ENCODE measurements around the gene RTP5.
"Not testable (repeated sequence)": the region's sequence is repeated elsewhere in the genome, so short reads cannot be mapped to it uniquely, and the experiment has no call there.

The RTP5 gene

DNA sequence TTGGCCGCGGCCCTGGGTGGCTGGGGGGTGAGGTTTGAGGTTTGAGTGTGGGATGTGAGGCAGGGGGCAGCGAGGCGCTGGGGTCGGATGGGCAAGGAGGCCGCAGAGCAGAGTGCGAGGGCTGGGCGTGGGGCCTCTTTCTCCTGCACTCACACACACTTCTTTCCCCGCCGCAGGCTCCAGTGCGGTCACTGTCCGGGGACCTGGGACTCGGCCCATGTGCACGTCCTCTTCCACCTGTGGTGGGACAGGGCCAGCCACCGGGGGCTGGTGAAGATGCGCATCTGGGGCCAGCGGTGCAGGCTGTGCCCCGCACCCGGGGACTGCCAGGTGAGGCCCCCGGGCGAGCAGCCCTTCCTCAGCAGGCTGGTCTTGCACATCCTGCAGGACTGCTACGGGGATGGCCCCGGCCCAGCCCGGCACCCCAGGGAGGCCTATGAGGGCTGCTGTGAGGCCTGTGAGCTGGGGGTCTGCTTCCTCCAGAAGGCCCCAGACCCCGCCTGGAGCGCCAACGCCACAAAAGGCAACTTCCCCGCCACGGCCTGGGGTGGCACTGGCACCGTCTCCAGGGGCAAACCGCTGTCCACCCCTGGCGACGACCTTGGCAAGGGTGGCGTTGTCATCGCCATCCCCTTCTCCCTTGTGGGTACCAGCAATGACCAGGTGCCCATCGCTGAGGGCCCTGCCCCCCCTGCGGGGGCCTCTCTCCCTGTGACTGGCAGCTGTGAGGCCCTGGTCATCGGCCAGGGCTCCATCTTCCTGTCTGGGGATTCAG is 2.2 kb downstream of the RTP5 start:
- no peak for FAIRE-seq

DNA sequence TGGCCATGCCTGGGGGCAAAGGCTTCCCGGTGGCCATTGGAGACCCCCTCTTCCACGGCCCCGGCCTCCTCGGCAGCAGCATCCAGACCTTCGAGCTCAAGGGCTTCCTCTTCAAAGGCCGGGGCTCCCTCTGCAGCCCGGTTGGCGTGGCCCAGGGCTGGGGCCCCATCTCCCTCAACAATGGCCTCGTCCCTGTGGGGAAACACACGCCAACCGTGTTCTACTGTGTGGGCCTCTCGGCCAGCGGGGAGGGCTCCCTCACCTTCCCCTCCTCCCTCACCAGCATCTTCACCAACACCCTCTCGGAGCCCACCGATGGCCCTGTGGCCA is 2.7 kb downstream of the RTP5 start:
- no peak for FAIRE-seq

DNA sequence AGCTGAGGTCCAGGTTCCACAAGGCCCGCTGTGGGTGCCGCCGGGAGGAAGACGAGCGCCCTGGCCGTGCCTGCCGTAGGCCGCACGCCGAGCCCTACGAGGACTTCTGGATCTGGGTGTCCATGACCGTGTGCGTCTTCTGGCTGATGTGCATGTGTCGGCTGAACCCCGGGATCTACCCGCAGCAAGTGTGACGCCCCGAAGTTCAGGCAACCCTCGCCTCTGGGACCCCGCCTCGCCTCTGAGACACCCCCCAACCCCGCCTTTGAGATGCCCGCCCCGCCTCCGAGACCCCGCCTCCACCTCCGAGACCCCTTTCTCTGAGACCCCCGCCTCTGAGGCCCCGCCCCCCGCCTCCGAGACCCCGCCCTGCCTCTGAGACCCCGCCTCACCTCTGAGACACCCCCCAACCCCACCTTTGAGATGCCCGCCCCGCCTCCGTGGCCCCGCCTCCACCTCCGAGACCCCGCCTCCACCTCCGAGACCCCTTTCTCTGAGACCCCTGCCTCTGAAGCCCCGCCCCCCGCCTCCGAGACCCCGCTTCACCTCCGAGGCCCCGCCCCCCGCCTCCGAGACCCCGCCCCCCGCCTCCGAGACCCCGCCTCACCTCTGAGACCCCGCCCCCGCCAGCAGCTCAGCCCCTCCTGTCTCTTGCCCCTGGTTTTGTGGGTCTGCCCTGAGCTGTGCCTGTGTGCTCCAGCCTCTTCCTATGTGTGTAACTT is 3.7 kb downstream of the RTP5 start:
- no peak for FAIRE-seq

DNA sequence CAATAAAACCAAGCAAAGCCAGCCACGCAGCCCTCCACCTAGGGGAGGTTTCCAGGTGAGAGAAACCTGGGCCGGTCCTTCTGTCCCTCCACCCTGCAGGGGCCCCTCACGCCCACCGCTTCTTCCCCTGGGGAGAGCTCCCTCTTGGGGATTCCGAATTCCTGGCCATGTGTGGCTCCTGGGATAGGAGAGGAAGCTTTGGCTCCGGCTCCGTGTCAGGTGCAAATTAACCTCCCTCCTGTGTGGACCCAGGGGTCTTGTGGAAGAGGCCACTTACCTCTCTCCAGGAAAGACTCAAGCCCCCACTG is 4.2 kb downstream of the RTP5 start:
- FAIRE-seq: no peak

DNA sequence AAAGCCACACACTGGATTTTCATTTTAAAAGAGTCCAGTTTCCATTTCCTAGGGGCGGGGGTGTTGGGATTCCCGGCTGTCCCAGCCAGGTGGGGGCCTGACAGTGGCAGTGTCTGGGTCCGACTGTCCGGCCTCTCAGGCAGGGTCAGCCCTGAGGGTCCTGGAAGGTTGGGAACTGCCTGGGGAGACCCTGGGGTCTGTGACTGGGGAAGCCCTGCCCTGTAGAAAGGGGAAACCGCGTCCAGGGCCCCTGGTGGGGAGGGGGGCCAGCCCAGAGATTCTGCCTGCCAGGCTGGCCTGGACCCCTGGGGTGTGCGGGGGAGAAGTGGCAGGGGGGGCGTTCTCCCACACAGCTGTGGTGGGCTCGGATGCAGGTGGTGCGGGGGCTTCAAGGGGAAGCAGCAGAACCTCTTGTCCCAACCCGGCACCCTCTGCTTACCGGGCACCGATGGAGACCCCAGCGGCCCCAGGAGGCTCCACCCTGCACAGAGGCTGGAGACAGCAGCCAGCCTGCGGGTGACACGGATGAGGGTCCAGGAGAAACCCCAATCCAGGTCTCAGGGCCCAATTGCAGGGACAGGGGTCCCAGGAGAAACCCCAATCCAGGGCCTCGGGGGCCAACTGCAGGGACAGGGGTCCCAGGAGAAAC is 4.9 kb downstream of the RTP5 start:
- FAIRE-seq: no peak

DNA sequence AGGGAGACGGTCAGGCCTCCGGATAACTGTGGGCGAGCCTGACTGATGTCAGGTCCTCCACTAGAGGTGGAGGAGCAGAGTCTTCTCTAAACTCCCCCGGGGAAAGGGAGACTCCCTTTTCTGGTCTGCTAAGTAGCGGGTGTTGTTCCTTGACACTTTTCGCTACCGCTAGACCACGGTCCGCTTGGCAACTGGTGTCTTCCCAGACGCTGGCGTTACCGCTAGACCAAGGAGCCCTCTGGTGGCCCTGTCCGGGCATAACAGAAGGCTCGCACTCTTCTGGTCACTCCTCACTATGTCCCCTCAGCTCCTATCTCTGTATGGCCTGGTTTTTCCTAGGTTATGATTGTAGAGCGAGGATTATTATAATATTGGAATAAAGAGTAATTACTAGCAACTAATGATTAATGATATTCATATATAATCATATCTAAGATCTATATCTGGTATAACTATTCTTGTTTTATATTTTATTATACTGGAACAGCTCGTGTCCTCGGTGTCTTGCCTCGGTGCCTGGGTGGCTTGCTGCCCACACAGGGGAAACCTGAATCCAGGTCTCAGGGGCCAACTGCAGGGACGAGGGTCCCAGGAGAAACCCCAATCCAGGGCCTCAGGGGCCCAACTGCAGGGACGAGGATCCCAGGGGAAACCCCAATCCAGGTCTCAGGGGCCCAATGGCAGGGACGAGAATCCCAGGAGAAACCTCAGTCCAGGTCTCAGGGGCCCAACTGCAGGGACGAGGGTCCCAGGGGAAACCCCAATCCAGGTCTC is 6.4 kb downstream of the RTP5 start:
- FAIRE-seq: not testable (repeated sequence)

DNA sequence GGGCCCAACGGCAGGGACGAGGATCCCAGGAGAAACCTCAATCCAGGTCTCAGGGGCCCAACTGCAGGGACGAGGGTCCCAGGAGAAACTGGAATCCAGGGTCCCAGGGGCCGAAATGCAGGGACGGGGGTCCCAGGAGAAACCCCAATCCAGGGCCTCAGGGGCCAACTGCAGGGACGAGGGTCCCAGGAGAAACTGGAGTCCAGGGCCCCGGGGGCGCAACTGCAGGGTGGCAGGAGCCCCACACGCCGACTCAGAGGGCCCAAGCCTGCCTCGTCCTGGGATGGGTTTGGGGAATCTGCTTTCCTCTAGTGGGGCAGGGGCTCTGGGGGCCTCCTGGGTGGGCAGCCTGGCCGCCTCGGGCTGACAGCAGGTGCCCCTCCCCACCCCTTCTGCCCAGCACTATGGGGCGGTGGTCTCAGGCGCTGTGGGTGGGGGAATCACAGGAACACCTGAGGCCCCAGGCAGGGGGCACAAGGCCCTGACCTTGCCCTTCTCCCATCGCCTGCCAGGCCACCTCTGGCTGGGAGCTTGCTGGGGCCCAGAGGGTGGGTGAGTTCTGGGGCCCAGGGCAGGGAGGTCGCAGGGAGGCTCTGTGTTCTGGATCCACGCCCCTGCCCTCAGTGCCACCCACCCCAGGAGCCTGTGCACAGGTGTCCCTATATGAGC is 7.1 kb downstream of the RTP5 start:
- no peak for FAIRE-seq

DNA sequence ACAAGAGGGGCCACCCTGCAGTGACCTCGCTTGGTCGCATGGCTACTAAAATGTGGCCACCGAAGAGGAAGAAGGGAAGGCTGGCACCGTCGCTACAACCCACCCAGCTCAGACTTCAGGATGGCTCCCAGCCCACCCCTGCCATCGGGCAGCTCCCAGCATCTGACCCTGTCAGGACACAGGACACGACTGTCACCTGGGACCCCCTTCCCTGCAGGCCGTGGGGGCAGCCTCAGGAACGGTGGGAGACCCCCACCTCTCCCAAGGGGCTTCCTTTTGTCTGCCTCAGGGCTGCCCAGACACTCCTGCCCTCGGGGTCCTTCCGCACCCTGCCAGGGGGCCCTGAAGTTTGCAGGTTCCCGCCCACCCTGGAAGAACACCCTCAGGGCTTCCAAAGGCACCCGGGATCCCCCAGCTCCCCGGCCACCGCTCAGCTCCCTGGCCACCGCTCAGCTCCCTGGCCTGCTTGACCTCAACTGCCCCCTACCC is 7.7 kb downstream of the RTP5 start:
- FAIRE-seq: no peak

DNA sequence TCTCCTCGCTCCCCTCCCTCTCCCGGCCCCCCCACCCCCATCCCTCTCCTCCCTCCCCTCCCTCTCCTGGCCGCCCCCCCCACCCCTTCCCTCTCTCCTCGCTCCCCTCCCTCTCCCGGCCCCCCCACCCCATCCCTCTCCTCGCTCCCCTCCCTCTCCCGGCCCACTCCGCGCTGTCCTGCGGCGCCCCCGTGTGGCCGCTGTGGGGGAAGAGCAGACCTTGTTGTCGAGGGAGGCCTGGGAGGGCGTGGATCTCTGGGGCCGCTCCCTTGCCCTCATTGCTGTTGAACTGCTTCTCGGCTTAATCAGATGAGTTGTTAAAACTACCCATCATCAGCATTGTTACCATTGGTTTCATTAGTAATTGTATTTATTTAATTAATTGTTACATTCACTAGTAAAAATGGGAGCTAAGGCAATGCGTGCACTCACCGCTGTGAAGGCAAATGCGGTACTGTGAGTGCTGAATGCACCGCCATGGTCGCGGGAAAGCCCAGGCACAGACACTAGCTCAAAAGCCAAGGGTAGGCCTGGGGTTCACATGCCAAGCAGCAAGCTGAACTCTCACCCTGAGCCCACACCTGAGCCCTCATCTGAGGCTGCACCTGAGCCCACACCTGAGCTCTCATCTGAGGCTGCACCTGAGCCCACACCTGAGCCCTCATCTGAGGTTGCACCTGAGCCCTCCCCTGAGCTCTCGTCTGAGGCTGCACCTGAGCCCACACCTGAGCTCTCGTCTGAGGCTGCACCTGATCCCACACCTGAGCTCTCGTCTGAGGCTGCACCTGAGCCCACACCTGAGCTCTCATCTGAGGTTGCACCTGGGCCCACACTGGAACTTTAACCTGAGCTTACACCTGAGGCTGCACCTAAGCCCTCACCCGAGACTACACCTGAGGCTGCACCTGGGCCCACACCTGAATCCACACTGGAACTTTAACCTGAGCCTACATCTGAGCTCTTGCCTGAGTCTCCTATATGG is 8.8 kb downstream of the RTP5 start:
- FAIRE-seq: no peak

DNA sequence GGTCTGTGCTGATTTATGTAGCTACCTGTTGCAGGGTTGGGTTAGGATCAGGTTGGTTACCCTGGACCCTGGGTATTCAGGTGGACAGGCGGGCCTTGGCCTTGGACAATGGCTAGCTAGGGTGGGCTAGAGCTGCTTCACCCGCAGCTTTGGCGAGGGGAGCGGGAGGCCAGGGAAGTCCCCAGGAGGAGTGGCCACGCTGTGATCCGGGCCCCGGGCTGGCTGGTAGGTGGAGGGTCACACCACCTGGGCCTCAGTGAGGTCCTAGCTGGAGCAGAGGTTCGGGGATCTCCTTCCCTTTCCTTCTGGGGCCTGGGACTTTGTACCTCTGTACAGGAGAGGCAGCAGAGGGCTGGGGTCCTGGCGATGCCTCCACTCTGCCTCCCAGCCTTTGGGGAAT is 9.8 kb downstream of the RTP5 start:
- no peak for FAIRE-seq

DNA sequence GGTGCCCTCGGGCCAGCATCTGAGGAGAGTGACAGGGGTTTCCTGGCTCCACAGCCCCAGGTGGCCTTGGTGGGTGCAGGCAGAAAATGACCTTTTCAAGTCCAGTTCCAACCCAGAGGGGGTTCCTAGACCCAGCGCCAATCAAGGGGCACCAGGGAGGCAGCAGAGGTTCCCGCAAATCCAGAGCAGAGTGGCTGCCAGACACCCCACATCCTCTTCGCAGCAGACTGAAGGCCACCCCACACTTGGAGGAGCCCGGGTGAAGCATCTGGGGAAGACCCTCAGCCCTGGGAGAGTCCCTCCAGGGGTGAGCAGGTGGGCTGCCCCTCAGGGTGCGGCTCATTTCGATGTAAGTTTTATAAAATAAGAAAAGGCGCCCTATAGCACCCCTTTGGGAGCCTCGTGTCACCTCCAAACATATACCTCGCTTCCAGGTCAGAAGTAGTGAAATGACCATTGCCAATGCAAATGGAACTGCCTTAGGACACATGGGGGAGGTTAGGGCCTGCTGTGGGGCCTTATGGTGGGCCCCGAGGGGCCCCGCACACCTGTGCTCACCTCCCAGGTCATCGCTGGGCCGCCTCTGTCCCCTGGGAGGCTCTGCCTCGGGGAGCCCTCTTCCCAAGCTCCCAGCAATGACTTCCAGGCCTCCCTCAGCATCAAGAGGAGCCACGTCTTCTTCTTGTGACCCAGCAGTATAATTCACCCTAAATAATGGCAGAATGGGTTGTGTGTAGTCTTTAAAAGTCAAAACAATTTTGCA is 11.0 kb downstream of the RTP5 start:
- FAIRE-seq: no peak

DNA sequence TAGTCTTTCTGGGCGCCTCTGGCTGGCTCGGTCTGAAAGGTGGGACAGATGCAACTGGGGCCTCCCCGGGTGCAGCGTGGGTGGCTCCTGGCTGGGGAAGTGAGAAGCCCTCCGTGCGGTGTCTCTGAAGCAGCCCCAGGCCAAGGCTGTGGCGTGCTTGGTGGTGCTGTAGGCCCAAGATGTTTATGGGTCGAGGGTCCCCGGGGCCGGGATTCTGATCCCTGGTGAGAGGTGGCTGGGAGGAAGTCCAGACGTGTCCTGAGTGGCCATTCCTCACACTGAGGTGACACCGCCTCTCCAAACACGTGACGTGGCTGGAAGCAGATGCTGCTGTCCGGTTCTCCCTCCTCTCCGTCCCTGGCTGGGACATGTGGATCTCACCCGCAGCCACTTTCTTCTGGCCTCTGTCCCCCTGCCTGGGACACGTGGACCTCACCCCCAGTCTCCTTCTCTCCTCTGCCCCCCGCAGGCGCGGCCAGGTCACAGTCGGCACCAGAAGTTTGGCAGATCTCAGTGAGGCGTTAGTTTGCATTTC is 12.6 kb downstream of the RTP5 start:
- no peak for FAIRE-seq

DNA sequence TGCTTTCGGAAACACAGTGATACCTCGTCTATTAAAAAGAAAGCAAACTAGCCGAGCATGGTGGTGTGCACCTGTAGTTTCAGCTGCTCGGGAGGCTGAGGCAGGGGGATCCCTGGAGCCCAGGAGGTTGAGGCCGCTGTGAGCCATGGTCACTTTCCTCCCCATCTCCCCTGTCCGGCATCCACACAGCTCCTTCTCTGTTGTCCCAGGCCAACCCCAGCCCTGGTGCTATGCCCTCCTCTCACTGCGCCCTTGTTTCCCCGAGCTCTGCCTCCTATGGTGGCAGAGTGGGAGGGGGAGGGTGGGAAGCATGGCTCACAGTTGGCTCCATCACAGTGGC is 15.4 kb downstream of the RTP5 start:
- FAIRE-seq: no peak

DNA sequence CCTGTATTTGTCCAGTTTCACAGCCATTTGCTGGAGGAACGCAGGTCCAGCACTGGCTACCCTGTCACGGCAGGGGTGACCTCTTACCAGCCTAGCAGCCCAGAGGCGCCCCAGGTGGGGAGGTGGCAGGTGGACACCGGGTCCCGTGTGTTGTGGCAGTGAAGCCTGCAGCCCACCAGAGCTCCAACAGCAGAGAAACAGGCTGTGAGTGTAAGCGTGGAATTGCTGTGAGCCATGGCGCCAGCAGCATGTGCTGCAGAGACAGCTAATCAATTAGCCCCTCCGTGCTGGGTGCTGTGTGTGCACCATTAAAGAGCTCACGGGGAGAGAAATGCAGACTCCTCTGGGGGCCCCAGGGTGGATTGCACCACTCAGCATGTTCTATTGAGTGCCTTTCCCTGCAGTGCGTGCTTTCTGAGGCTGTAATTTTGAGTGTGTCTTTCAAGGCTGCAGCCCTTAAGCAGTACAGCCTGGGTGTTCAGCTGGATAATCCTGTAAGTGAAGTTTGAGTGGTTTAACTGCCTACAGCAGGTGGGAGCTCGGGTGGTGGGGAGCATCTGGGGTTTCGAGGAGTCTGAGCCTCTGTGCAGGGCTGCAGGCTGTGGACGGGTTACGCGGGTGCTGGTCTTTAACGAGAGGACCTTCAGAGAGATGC is 15.9 kb downstream of the RTP5 start:
- FAIRE-seq: no peak

DNA sequence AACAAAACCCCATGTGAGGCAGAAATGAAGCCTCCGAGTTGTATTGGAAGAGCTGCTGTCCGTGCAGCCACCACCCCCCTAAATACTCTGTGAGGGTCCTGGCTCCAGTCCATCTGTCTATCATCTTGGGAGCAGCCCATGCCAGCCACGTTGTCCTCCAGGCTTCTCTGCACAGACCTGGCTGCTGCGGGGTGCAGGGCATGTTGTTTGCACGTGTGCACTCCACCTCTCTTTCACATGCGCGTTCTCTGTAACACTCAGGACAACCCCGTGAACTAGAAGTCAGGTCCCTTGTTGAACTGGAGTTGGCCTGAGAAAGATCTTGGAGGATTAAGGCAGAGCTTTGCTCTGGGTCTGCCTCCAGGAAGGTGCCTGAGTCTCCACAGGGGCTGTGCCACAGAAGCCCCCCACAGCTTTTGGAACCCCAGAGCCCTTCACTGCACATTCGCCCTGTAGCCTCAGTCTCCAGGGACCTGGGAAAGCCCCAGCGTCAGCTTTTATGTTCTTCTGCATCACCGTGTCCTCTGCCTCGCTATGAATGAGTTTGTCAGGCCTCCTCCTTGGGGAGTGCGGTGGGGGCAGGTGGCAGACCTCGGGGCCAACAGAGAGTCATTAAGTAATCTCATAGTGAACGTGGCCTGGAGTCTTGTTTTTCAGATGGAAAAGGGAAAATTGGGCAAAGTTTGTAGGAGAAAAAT is 16.6 kb downstream of the RTP5 start:
- no peak for FAIRE-seq

DNA sequence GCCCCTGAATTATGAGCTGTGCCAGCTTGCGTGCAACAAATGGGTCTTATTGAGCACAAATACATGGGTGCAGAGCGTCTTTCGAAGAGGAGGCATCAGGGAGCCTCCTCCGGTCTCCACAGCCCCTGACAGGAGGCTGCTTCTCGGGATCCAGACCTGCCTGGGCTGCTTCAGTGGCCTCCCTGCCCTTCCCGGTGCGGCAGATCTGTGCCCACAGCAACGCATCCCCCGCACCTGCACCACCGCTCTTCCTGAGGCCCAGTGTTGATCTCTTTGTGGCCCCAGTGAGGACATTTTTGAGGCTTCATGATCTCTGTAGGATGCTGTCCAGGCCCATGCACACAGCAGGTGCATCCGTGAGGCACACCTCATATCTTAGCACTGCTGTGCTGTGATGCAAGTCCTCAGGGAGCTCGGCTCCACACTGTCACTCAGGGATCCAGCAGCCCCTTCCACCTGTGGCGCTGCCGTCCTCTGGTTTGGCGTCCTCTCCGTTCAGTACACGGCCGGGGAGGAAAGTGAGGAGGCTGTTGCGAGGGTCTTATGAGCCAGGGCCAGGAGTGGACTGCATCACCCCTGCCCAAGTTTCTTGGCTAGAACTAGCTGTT is 17.4 kb downstream of the RTP5 start:
- FAIRE-seq: no peak

DNA sequence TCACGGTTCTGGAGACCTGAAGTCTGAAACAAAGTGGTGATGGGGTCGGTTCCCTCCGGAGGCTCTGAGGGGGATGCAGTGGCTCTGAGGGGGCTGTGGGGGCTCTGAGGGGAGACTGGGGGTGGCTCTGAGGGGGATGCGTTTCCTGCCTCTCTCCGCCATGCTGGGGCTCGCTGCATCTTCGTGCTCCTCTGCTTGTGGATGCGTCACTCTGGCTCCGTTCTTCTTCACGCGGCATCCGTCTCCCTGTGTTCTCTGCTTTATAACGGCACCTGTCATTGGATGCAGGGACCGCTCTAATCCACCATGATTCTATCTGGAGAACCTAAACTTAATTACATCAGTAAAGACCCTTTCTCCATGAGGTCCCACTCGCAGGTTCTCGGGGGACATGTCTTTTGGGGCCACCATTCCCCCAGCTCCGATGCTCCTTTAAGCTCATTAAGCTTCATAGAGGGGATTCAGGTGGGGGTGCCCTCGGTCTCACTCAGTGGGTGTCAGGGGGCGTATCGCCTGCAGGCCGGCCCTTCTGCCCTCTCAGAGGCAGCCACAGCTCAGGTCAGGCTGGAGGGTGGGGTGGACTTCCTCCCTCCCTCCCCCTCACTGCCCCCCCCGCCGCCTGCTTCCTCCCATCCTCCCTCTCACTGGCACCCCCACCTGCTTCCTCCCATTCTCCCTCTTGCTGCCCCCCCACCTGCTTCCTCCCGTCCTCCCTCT is 18.4 kb downstream of the RTP5 start:
- no peak for FAIRE-seq

DNA sequence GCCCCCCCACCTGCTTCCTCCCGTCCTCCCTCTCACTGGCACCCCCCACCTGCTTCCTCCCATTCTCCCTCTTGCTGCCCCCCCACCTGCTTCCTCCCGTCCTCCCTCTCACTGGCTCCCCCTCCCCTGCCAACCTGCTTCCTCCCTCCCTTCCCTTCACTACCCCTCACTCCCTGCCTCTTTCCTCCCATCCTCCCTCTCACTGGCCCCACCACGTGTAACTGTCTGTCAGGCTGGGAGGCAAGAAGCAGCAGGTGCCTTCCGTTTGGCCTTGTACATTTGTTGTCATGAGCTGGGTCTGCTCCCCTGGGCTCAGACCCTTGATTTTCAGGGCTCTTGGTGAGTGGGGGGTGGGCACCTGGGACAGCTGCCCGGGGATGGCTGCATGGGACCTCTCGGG is 19.1 kb downstream of the RTP5 start:
- no peak for FAIRE-seq
